Measurements from ENCODE around the gene FCHSD1.
A peak's percentile ranks its signal among the peaks of the same experiment; 100 is the strongest.

The FCHSD1 gene

GRCh38 chr5:141650851-141651727 is at the start of gene FCHSD1:
Gene FCHSD1, minus strand, starts transcription at chr5:141651418. Its CDS starts 50 bp downstream, at chr5:141651368.
- DNase-seq = peak; percentile 85

DNA sequence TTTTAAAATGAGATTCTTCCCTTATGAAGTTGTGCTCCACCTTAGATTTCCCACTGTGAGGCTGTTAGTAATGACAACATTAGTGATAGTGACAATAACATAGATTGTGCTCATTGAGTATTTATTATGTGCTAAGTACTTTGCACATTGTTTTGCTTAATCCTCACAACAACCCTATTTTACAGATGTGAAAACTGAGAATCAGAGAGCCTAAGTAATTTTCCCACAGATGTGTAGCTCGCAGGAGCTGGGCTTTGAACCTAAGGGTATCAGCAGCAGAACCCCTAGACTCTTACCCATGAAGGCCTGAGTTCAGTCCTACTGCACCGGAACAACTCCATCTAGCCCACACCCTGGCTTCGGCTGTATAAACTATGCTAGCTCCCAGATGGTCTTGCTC is 46.4 kb upstream of the FCHSD1 start:
- DNase-seq = no peak

DNA sequence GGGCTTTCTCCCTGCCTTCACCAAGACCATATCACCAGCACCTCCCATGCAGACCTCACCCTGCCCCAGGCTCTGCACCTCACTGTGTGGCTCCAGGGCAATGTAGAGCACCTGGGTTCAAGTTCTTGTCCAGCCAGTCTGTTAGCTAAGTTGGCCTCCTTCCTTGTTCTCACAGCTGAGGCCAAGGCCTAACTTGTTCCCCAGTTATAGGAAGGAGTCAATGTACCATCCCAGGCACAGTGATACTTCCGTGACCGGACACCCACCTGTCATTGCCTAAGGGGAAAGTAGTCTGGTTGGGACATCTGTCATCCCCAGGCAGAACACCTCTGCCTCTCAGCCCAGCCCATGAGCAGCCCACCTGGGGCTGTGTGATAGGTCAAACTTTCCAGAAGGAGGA is 45.2 kb upstream of the FCHSD1 start:
- no peak for DNase-seq

- DNase-seq = no peak
These were observed 44.5 kb upstream of the FCHSD1 start for GRCh38 chr5:141695627-141696215.

DNA sequence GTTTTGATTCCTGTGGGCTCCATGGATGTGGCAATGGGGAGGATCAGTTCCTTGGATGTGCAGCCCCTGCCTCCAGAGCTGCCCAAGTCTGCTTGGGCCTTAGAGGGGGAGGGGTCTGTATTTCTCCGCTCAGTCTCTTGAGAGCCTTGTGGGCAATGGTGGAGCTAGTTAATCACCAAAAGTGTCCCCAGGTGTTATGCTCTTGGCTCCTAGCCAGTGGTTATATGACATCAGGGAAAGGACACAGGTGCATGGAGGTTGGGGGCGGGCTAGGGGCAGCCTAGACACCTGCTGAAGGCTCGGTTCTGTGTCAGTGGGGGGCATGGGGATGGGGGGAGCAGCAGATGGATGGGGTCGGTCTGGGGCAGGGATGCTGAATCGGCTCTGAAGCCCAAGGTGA is 43.3 kb upstream of the FCHSD1 start:
- DNase-seq = no peak

GRCh38 chr5:141692919-141693725 is 41.9 kb upstream of the FCHSD1 start:
- no peak for DNase-seq

- DNase-seq = no peak
These were observed 41.3 kb upstream of the FCHSD1 start for GRCh38 chr5:141692533-141692888.

- peak; percentile 88 for DNase-seq
These were observed 40.8 kb upstream of the FCHSD1 start for GRCh38 chr5:141691867-141692532.

DNA sequence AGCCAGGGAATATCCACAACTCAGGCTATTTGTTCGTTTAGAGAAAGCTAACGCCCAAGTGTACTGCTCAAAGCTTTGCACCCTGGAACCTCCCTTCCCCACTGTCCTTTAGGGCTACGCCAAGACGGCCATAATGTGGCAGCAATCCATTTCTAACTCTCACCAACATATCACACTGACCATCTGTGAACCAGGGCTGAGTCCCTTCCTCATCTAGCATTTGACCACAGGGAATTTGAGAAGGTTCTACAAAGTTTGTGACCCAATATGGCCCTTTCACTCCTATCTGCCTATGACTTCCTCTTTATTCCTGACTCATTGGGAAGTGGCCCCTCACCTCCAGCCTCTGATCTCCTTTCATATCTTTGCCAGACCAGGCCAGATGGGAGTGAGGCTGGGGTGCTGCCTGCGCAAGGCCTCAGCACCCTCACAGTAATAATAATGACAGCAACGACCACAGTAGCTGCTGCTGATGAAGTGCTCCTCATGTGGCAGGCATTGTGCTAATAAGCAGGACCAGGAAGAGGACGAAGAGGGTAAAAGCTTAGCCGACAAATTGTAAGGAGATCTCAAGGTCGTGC is 40.2 kb upstream of the FCHSD1 start:
- no peak for DNase-seq

- no peak for DNase-seq
These were observed 35.6 kb upstream of the FCHSD1 start for GRCh38 chr5:141686648-141687416.

GRCh38 chr5:141685591-141685990 is 34.4 kb upstream of the FCHSD1 start:
- no peak for DNase-seq

- DNase-seq = no peak
These were observed 32.5 kb upstream of the FCHSD1 start for GRCh38 chr5:141683596-141684141.

GRCh38 chr5:141681695-141682641 is 30.8 kb upstream of the FCHSD1 start, which contains the start of gene ARAP3:
Gene ARAP3, minus strand, starts transcription at chr5:141682230. Its CDS starts 1,744 bp downstream, at chr5:141680486.
- peak; percentile 12 for DNase-seq

DNA sequence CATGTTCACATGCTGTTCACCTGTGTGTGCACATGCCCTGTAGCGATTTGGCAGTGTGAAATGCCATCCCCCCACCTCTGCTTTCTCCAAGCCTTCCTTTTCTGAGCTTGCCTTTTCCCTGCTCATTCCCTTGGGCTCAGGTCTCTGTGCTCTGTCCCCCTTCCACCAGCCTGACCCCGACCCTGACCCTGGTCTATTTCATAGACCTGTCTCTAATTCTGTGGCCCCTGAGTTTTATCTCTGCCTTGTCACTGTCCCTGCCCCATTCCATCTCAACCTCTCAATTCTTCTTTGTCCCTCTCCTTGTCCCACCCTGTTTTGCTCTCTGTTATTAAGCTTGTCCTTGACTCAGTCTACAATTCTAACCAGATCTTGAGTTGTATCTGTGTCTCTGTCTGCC is 30.1 kb upstream of the FCHSD1 start:
- no peak for DNase-seq

DNA sequence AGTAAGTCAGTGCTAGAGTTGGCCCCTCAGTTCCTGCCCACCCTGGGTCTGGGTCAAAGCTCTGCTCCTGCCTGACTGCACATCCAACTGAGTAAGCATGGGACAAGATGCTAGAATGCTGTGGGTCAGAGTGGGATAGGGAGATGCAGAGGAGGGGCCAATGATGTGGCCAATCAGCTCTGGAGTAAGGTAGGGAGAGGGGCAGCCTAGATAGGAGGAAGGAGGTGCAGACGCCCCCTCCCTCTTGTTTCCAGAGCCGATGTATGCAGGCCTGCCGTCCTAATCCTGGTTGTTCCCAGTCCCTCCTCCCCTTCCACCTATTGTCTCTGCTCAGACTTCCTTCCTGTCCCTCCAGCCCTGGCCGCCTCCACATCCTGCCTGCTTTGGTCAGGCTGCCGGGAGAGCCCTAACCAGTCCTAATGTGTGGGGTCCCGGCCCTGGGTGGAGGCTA is 29.6 kb upstream of the FCHSD1 start:
- DNase-seq = no peak

DNA sequence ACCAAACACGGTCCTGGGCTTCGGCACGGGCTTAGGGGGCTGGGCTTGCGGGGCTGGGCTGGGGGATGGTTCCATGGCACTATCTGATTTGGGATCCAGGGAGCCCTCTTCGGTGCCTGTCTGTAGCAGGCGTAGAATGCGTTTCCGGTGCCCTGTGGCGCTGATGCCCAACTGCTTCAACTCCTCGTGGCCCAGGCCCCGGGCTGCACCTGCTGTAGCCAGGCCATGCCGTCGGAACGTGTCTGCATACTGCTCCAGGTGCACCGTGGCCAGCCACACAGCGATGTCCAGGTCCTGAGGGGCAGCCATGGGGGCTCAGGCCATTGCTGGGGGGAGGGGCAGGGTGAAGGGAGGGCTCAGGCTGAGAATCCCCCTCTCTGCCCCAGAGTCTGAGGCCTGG is 29.0 kb upstream of the FCHSD1 start:
- DNase-seq = no peak

DNA sequence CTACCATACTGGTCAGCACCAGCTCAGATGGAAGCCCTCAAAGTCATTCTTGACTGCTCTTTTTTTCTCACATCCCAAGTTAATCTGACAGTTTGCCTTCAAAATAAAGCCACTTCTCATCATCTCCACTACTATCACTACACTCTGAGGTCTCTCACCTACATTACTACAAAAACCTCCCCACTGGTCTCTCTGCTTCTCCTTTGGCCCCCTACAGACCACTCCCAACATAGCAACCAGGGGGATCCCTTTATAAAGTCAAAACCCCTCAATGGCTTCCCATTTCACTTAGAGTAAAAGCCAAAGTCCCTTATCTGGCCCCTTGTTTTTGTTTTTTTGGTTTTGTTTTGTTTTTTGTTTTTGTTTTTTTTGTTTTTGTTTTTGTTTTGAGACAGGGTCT is 26.2 kb upstream of the FCHSD1 start:
- DNase-seq = no peak

DNA sequence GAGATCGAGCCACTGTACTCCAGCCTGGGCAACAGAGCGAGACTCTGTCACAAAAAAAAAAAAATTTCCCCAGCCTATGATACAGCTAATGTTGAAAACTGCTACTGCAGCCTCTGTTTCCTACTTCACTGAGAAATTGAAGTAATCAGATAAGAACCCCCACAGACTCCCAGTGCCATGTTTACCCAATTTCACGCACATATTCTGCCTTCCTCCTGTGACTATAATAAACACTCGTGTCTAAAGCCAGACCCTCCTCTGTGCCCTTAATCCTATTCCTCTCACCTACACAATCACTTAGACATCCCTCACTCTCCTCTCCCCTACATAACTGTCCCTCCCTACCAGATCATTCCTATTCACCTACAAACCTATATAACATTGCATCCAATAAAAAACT is 24.5 kb upstream of the FCHSD1 start:
- DNase-seq = no peak

DNA sequence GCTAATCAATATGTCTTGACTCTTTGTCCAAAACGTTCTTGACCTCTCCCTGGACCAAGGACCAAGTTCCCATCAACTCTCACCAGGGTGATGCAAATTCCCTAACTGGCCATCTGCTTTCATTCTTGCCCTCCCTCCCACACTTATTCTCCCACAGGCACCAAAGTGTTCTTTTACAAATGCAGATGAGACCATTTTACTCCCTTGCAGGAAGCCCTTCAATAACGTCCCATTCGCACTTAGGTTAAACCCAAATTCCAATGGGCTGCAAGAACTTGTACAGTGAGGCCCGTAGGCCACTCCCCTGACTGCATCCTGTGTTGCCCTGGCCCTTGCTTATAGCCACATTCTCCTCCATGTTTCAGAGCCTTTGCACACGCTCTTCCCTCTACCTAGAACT is 23.5 kb upstream of the FCHSD1 start:
- no peak for DNase-seq
